ENCODE data around the gene CIAO2B. TPM values are rescaled to one million over a fixed set of nuclear protein-coding genes. Genes with fewer than 3 reads are reported as not detected.
"Not testable (repeated sequence)": the region's sequence is repeated elsewhere in the genome, so short reads cannot be mapped to it uniquely, and the experiment has no call there.

Gene CIAO2B
- total and polyA plus RNA-seq, 7 donors: 71.7 to 219 (median 121) TPM

DNA sequence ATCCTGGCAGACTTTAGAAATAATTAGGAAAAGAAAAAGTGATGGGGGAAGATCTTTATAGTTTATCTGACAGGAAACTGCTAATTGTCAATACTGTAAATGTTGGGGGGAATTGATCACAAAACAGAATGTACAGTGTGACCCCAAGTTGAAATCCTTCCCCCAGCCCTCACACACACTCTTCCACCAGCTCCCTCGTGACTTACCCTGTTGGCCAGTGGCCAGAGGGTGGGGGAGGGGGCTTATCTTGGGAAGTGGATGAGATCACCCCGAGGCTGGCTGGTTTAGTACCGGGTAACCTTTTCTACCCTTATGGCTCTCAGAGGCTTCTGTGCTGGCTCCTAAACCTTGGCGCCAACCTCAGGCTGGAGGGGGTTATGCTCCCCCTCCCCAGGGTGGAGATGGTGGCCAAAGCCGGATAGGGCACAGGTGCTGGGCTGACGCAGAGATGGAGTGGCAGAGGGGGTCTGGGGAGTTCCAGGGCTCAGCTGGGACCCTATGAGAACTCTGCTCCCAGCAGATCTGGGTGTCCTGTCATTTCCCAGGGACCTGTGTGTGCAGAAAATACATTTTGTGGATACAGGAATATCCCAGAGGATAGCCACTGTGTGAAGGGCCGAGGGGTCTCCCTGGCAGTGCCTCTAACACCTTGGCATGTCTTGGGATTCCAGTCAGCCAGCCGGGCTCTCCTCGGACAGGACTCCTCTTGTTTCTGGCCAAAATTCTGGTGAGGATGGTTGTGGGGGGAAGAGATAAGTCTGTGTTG lies 34.1 kb downstream of the CIAO2B start:
- peak; percentile 93 for DNase-seq
- intact Hi-C loops (cut with DNase I): loop anchor here (10.0 kb wide), 1 partner anchor 255 kb away; the partner anchor contains the start of genes B3GNT9, FBXL8 and TRADD
- no peaks in the 10 kb centered on the region for H3K27me3 ChIP-seq
- H3K4me3 ChIP-seq: no peak overlapping the region
- peaks cover 0 to 81% (median 77%) of the 10 kb centered on the region in 4 donors for H3K4me1 ChIP-seq
- H3K9me3 ChIP-seq: no peaks in the 10 kb centered on the region
- WGBS, 2 donors: 29 to 48% methylated on average over 9 of the region's 9 CpGs
- H3K36me3 ChIP-seq: no peaks in the 10 kb centered on the region
- H3K27ac ChIP-seq: peak overlapping the region; percentile 84 to 96 (median 90)
- TF ChIP-seq POLR2A (IDR thresholded peaks at IDR 0.05) (no peak), EP300 (IDR thresholded peaks at IDR 0.05) (peak in 2 of 4 donors; percentile 6 to 72), POLR2AphosphoS5 (IDR thresholded peaks at IDR 0.05) (peak; percentile 3 to 76 (median 63))
- TF ChIP-seq, protein P1, sequence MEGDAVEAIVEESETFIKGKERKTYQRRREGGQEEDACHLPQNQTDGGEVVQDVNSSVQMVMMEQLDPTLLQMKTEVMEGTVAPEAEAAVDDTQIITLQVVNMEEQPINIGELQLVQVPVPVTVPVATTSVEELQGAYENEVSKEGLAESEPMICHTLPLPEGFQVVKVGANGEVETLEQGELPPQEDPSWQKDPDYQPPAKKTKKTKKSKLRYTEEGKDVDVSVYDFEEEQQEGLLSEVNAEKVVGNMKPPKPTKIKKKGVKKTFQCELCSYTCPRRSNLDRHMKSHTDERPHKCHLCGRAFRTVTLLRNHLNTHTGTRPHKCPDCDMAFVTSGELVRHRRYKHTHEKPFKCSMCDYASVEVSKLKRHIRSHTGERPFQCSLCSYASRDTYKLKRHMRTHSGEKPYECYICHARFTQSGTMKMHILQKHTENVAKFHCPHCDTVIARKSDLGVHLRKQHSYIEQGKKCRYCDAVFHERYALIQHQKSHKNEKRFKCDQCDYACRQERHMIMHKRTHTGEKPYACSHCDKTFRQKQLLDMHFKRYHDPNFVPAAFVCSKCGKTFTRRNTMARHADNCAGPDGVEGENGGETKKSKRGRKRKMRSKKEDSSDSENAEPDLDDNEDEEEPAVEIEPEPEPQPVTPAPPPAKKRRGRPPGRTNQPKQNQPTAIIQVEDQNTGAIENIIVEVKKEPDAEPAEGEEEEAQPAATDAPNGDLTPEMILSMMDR (IDR thresholded peaks at IDR 0.05): no peak

DNA sequence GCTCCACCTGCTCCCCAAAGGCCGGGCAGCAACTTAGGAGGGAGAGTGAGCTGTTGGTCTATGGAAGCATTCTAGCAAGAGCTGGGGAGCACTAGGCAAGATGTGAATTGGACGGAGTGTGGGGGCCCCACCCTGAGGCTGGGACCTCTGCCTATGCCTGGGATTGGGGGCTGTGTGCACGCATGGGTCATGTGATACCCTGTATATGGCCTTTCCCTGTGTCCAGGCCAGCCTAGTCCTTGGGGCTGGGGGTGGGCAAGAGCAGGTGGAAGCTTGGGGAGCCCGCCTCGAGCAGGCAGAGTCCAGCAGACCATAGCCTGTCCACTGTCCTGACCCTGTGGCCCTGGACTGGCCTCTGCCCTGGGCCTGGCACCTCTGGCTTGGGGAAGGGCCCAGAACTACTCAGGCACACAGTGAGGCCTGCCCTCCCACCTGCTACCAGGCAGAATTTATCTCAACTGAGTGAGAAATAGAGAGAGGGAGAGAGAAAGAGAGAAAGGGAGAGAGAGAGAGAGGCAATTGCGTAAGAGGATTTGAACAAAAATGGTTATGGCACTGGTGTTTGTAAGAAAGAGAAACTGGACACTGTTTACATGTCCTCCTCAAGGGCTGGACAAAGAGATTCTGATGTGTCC lies 34.8 kb downstream of the CIAO2B start:
- Histone ChIP-seq H3K4me3 (no peak overlapping the region), H3K27me3 (no peaks in the 10 kb centered on the region), H3K9me3 (no peaks in the 10 kb centered on the region), H3K27ac (peak overlapping the region; percentile 84 to 96 (median 90)), H3K4me1 (peaks cover 0 to 74% (median 70%) of the 10 kb centered on the region in 4 donors), H3K36me3 (no peaks in the 10 kb centered on the region)
- TF ChIP-seq EP300 (IDR thresholded peaks at IDR 0.05): peak in 1 of 4 donors; percentile 11
- TF ChIP-seq POLR2AphosphoS5 (IDR thresholded peaks at IDR 0.05): peak in 3 of 4 donors; percentile 49 to 71 (median 64)
- TF ChIP-seq, protein P1 (IDR thresholded peaks at IDR 0.05): no peak
- 86 to 90% methylated on average over 6 of the region's 6 CpGs for WGBS, 2 donors
- intact Hi-C loops (cut with DNase I): loop anchor here (10.0 kb wide), 1 partner anchor 255 kb away; the partner anchor contains the start of genes B3GNT9, FBXL8 and TRADD
- no peak for DNase-seq

DNA sequence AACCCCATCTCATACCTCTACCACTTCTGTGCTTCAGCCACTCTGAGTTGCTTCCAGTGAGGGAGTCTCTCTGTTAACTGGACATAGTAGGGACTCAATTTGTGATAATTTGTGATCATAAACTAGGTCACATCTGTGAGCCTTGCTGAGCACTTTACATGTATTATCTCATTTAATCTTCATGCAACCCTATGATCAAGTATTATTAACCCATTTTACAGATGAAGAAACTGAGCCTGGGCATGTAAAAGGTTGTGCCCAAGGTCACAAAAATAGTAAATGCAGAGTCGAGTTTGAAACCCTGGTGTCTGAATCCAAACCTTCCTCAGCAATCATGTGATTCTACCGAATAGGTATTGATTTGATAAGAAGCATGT lies 35.3 kb downstream of the CIAO2B start:
- Histone ChIP-seq H3K4me1 (peaks cover 0 to 69% (median 65%) of the 10 kb centered on the region in 4 donors), H3K9me3 (no peaks in the 10 kb centered on the region), H3K27ac (peak overlapping the region; percentile 84 to 96 (median 90)), H3K4me3 (no peak overlapping the region), H3K27me3 (no peaks in the 10 kb centered on the region), H3K36me3 (no peaks in the 10 kb centered on the region)
- intact Hi-C loops (cut with DNase I): loop anchor here (1.0 to 10.0 kb wide), 2 partner anchors 26 to 256 kb away; partner anchors contain the start of genes B3GNT9, FBXL8, RRAD and TRADD
- DNase-seq: no peak
- TF ChIP-seq POLR2AphosphoS5 (IDR thresholded peaks at IDR 0.05) (no peak), POLR2A (IDR thresholded peaks at IDR 0.05) (no peak)
- 80 to 84% methylated on average over 2 of the region's 2 CpGs for WGBS, 2 donors

GRCh38 chr16:66898207-66898606 lies 36.0 kb downstream of the CIAO2B start:
- H3K27me3 ChIP-seq: no peaks in the 10 kb centered on the region
- intact Hi-C loops (cut with DNase I): loop anchor here (1.0 to 10.0 kb wide), 2 partner anchors 27 to 257 kb away; partner anchors contain the start of genes B3GNT9, FBXL8, RRAD and TRADD
- peaks cover 0 to 62% (median 57%) of the 10 kb centered on the region in 4 donors for H3K4me1 ChIP-seq
- no peaks in the 10 kb centered on the region for H3K36me3 ChIP-seq
- 81 to 82% methylated on average over 3 of the region's 3 CpGs for WGBS, 2 donors
- H3K9me3 ChIP-seq: no peaks in the 10 kb centered on the region
- no peak overlapping the region for H3K4me3 ChIP-seq
- H3K27ac ChIP-seq: peak overlapping the region; percentile 84 to 96 (median 90)
- DNase-seq: no peak
- TF ChIP-seq EP300 (IDR thresholded peaks at IDR 0.05): no peak
- TF ChIP-seq POLR2A (IDR thresholded peaks at IDR 0.05): no peak
- TF ChIP-seq, protein P1 (IDR thresholded peaks at IDR 0.05): no peak
- TF ChIP-seq POLR2AphosphoS5 (IDR thresholded peaks at IDR 0.05): no peak

DNA sequence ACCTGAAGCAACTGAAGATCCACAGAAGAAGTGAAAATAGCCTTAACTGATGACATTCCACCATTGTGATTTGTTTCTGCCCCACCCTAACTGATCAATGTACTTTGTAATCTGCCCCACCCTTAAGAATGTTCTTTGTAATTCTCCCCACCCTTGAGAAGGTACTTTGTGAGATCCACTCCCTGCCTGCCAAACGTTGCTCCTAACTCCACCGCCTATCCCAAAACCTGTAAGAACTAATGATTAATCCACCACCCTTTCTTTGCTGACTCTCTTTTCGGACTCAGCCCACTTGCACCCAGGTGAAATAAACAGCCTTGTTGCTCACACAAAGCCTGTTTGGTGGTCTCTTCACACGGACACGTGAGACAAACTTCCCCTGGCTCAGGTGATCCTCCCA lies 37.5 kb downstream of the CIAO2B start:
- intact Hi-C loops (cut with DNase I): loop anchor here (10.0 kb wide), 1 partner anchor 258 kb away; the partner anchor contains the start of genes B3GNT9, FBXL8 and TRADD
- 25 to 71% methylated on average over 5 of the region's 5 CpGs for WGBS, 2 donors
- not testable (repeated sequence) for H3K27me3 ChIP-seq, H3K36me3 ChIP-seq, DNase-seq, H3K27ac ChIP-seq, H3K9me3 ChIP-seq, H3K4me3 ChIP-seq
- peaks cover 0 to 47% (median 43%) of the 10 kb centered on the region in 4 donors for H3K4me1 ChIP-seq

All from sigmoid colon (tissue), 7 donors.